GM12891 (cell line): Measurements from ENCODE around the gene WDR17.

Experiments
- POLR2A ChIP-seq: IDR thresholded peaks from 2 replicates; pipeline ENCODE4 v1.6.1; 2011; ENCODE audit warnings: low read depth, low read length, control low read depth
- TAF1 ChIP-seq: IDR thresholded peaks from 2 replicates; pipeline ENCODE4 v1.6.1; 2011; ENCODE audit warnings: low read depth, low read length, control low read depth

GRCh38 chr4:176193126-176193525, 127.5 kb downstream of the WDR17 start:
- TF ChIP-seq TAF1 (no peak), POLR2A (no peak)
